ENCODE data around the gene MAN1A1. TPM values are rescaled to one million over a fixed set of nuclear protein-coding genes. Genes with fewer than 3 reads are reported as not detected.

The MAN1A1 gene
- total RNA-seq, 1 donor from 2014 or later = 78.0 TPM

GRCh38 chr6:119283214-119283613 lies 66.3 kb downstream of the MAN1A1 start:
- no peak overlapping the region for H3K27ac ChIP-seq
- no peak for ATAC-seq
- intact Hi-C loops (cut with DNase I) = no loop called here

GRCh38 chr6:119280668-119281067 lies 68.9 kb downstream of the MAN1A1 start:
- no peak for DNase-seq

More at GRCh38 chr6:119283214-119283613, 66.3 kb downstream of the MAN1A1 start:
- Histone ChIP-seq H3K4me3 (no peak overlapping the region), H3K36me3 (no peaks in the 10 kb centered on the region), H3K27me3 (ENCODE audit: low read depth) (no peaks in the 10 kb centered on the region), H3K4me1 (peaks cover 7% of the 10 kb centered on the region), H3K9me3 (no peaks in the 10 kb centered on the region)
- TF ChIP-seq, protein P1, sequence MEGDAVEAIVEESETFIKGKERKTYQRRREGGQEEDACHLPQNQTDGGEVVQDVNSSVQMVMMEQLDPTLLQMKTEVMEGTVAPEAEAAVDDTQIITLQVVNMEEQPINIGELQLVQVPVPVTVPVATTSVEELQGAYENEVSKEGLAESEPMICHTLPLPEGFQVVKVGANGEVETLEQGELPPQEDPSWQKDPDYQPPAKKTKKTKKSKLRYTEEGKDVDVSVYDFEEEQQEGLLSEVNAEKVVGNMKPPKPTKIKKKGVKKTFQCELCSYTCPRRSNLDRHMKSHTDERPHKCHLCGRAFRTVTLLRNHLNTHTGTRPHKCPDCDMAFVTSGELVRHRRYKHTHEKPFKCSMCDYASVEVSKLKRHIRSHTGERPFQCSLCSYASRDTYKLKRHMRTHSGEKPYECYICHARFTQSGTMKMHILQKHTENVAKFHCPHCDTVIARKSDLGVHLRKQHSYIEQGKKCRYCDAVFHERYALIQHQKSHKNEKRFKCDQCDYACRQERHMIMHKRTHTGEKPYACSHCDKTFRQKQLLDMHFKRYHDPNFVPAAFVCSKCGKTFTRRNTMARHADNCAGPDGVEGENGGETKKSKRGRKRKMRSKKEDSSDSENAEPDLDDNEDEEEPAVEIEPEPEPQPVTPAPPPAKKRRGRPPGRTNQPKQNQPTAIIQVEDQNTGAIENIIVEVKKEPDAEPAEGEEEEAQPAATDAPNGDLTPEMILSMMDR (IDR thresholded peaks at IDR 0.05) = no peak
- no peak for DNase-seq

GRCh38 chr6:119280080-119280479 lies 69.5 kb downstream of the MAN1A1 start:
- Histone ChIP-seq H3K4me3 (no peak overlapping the region), H3K4me1 (peaks cover 11% of the 10 kb centered on the region), H3K9me3 (no peaks in the 10 kb centered on the region), H3K27ac (no peak overlapping the region), H3K36me3 (no peaks in the 10 kb centered on the region), H3K27me3 (ENCODE audit: low read depth) (no peaks in the 10 kb centered on the region)
- TF ChIP-seq, protein P1 (IDR thresholded peaks at IDR 0.05) = no peak
- DNase-seq = no peak
- intact Hi-C loops (cut with DNase I) = no loop called here
- no peak for ATAC-seq

More at GRCh38 chr6:119280668-119281067, 68.9 kb downstream of the MAN1A1 start:
- peaks cover 11% of the 10 kb centered on the region for H3K4me1 ChIP-seq
- H3K4me3 ChIP-seq = no peak overlapping the region
- no peak overlapping the region for H3K27ac ChIP-seq
- TF ChIP-seq, protein P1 (IDR thresholded peaks at IDR 0.05) = no peak
- intact Hi-C loops (cut with DNase I) = no loop called here
- peak in 1 of 2 donors; percentile 35 for ATAC-seq
- no peaks in the 10 kb centered on the region for H3K9me3 ChIP-seq
- H3K27me3 ChIP-seq (ENCODE audit: low read depth) = no peaks in the 10 kb centered on the region
- H3K36me3 ChIP-seq = no peaks in the 10 kb centered on the region

DNA sequence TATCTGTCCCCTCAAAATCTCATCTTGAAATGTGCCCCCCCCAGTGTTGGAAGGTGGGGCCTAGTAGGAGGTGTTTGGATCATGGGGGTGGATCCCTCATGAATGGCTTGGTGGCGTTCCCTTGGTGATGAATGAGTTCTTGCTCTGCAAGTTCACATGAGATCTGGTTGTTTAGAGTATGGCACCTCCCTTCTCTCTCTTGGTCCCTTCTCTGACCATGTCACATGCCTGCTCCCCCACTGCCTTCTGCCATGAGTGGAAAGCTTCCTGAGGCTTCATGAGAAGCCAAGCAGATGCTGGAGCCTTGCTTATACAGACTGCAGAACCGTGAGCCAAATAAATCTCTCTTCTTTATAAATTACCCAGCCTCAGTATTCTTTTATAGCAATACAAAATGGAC lies 70.9 kb downstream of the MAN1A1 start:
- TF ChIP-seq, protein P1 (IDR thresholded peaks at IDR 0.05) = no peak
- H3K36me3 ChIP-seq = no peaks in the 10 kb centered on the region
- intact Hi-C loops (cut with DNase I) = no loop called here
- H3K27me3 ChIP-seq (ENCODE audit: low read depth) = no peaks in the 10 kb centered on the region
- H3K4me3 ChIP-seq = no peak overlapping the region
- DNase-seq (no peak), ATAC-seq (no peak)
- H3K27ac ChIP-seq = no peak overlapping the region
- peaks cover 11% of the 10 kb centered on the region for H3K4me1 ChIP-seq
- H3K9me3 ChIP-seq = no peaks in the 10 kb centered on the region

- no peak overlapping the region for H3K4me3 ChIP-seq
- no peaks in the 10 kb centered on the region for H3K9me3 ChIP-seq
- H3K36me3 ChIP-seq = no peaks in the 10 kb centered on the region
- TF ChIP-seq, protein P1 (IDR thresholded peaks at IDR 0.05) = no peak
- intact Hi-C loops (cut with DNase I) = no loop called here
- no peak for ATAC-seq
- peaks cover 4% of the 10 kb centered on the region for H3K4me1 ChIP-seq
- no peaks in the 10 kb centered on the region for H3K27me3 ChIP-seq (ENCODE audit: low read depth)
- no peak for DNase-seq
- H3K27ac ChIP-seq = no peak overlapping the region
These were observed 72.5 kb downstream of the MAN1A1 start for GRCh38 chr6:119277052-119277451.

DNA sequence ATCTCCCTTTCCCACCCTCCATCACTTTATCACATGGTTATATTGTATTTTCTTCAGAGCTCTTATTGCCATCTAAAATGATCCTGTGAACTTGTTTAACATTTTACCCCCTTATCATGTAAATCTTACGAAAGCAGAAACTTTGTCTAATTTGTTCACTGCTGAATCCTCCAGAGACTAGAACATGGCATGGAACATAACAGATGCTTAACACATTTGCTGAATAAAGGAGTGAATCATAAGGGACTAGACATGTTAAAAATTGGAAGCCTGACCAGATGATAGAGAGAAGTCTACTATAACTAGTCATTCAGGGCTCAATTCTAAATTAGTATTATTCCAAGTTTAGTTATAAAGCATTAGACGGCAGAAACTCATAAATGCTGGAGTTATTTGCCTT lies 73.3 kb downstream of the MAN1A1 start:
- Histone ChIP-seq H3K36me3 (no peaks in the 10 kb centered on the region), H3K9me3 (no peaks in the 10 kb centered on the region), H3K27ac (no peak overlapping the region), H3K4me3 (no peak overlapping the region), H3K4me1 (peaks cover 4% of the 10 kb centered on the region), H3K27me3 (ENCODE audit: low read depth) (no peaks in the 10 kb centered on the region)
- TF ChIP-seq, protein P1 (IDR thresholded peaks at IDR 0.05) = no peak
- DNase-seq (no peak), ATAC-seq (no peak)
- intact Hi-C loops (cut with DNase I) = no loop called here
